HL-60 (cell line): ENCODE results near the gene TSHZ1.

Experiments
- DNase-seq, 2 experiments: peaks; one replicate each; pipeline ENCODE4 v3.0.0-alpha.2; 2010 to 2020; ENCODE audit warnings: low read depth in 1 of 2, low spot score in 1 of 2
- H3K27ac ChIP-seq: fragments of 250-450 bp; sonication (Bioruptor Pico); replicated peaks from 2 replicates; pipeline ENCODE4 v1.5.1; 2020; ENCODE audit warnings: mild to moderate bottlenecking, moderate library complexity
- H3K27me3 ChIP-seq: fragments of 250-450 bp; sonication (Bioruptor Pico); 2 replicates; pipeline ENCODE4 v1.5.1; 2021; ENCODE audit warnings: mild to moderate bottlenecking, moderate library complexity; ENCODE audit not compliant: insufficient read depth, poor library complexity, severe bottlenecking
- H3K4me3 ChIP-seq: replicated peaks from 2 replicates; pipeline ENCODE4 v1.5.1; 2011; ENCODE audit warnings: mild to moderate bottlenecking, control low read depth, low read length; ENCODE audit not compliant: insufficient read depth
- GABPA ChIP-seq: IDR thresholded peaks from 2 replicates; pipeline ENCODE4 v1.6.1; 2012; ENCODE audit warnings: low read depth
- POLR2AphosphoS5 ChIP-seq: IDR thresholded peaks from 2 replicates; pipeline ENCODE4 v1.6.1; 2012; ENCODE audit warnings: low read depth
- SPI1 ChIP-seq: IDR thresholded peaks from 2 replicates; pipeline ENCODE4 v1.6.1; 2012; ENCODE audit warnings: low read depth, mild to moderate bottlenecking, borderline replicate concordance
- TF ChIP-seq, protein P1 (sequence below): IDR thresholded peaks from one replicate; pipeline ENCODE4 v1.5.1; 2011; ENCODE audit warnings: low read length, control low read depth, inconsistent platforms; ENCODE audit not compliant: insufficient read depth
- TF ChIP-seq, protein P2 (sequence below): IDR thresholded peaks from 2 replicates; pipeline ENCODE4 v1.6.1; 2012; ENCODE audit warnings: low read depth; ENCODE audit not compliant: insufficient replicate concordance

Gene TSHZ1

DNA sequence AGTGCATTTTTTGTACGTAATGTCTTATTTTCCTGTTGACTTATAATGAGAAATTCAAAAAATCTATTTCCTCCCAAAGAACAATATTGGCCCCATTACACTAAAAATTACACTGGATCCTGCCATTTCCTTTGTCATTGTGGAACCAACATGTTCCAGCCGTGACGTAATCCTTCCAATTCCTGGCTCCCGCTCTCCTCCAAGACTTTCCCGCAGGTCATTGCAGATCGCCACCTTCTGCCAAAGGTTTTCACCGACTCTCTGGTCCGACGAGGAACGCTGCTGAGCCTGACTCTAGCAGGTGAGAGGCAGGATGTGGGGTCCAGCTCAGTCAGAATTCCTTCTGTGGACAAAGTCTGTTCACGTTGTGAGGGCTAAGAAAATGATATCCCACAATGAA lies 39.7 kb upstream of the TSHZ1 start:
- Histone ChIP-seq H3K27ac (no peak overlapping the region), H3K27me3 (no peaks in the 10 kb centered on the region), H3K4me3 (no peak overlapping the region)
- DNase-seq = no peak
- TF ChIP-seq SPI1 (no peak), GABPA (no peak)
- TF ChIP-seq, protein P1, sequence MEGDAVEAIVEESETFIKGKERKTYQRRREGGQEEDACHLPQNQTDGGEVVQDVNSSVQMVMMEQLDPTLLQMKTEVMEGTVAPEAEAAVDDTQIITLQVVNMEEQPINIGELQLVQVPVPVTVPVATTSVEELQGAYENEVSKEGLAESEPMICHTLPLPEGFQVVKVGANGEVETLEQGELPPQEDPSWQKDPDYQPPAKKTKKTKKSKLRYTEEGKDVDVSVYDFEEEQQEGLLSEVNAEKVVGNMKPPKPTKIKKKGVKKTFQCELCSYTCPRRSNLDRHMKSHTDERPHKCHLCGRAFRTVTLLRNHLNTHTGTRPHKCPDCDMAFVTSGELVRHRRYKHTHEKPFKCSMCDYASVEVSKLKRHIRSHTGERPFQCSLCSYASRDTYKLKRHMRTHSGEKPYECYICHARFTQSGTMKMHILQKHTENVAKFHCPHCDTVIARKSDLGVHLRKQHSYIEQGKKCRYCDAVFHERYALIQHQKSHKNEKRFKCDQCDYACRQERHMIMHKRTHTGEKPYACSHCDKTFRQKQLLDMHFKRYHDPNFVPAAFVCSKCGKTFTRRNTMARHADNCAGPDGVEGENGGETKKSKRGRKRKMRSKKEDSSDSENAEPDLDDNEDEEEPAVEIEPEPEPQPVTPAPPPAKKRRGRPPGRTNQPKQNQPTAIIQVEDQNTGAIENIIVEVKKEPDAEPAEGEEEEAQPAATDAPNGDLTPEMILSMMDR = no peak

DNA sequence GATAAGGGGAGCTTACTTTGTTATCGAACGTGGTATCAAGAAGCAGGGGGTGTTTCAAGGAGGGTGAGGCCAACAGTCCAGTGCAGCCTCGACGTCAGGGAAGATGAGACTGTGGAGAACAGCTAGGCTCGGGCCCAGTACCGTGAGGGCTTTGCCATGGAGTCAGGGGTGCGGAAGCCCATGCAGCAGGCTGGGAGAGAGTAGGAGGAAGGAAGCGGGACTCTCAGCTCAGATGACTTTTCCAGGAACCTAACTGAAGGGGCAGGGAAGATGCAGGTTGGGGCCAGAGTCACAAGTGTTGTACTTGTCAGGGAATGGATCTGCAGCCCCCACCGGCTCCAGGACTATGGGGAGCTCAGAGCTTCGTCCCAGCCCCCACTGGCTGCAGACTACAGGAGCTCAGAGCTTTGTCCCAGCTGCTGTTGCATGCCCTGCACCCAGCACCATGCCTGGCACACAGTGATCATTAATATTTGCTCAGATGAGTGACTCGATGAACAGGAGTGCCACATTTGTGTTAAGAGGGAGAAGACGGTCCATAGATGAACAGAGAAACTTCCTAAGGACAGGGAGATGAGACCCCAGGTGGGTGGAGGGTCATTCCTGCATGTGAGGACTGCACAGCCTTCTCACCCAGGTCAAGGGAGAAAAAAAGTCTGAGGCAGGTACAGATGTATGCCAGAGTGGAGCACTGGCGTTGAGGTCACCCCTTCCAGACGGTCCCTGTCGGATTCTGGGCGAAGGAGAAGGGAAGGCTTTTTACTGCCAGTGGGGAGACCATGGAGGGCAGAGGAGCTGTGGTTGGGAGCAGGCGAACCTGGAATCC lies 38.1 kb upstream of the TSHZ1 start:
- no peaks in the 10 kb centered on the region for H3K27me3 ChIP-seq
- no peak for DNase-seq
- TF ChIP-seq SPI1 (no peak), POLR2AphosphoS5 (no peak), GABPA (no peak)
- TF ChIP-seq, protein P1 = no peak
- TF ChIP-seq, protein P2, sequence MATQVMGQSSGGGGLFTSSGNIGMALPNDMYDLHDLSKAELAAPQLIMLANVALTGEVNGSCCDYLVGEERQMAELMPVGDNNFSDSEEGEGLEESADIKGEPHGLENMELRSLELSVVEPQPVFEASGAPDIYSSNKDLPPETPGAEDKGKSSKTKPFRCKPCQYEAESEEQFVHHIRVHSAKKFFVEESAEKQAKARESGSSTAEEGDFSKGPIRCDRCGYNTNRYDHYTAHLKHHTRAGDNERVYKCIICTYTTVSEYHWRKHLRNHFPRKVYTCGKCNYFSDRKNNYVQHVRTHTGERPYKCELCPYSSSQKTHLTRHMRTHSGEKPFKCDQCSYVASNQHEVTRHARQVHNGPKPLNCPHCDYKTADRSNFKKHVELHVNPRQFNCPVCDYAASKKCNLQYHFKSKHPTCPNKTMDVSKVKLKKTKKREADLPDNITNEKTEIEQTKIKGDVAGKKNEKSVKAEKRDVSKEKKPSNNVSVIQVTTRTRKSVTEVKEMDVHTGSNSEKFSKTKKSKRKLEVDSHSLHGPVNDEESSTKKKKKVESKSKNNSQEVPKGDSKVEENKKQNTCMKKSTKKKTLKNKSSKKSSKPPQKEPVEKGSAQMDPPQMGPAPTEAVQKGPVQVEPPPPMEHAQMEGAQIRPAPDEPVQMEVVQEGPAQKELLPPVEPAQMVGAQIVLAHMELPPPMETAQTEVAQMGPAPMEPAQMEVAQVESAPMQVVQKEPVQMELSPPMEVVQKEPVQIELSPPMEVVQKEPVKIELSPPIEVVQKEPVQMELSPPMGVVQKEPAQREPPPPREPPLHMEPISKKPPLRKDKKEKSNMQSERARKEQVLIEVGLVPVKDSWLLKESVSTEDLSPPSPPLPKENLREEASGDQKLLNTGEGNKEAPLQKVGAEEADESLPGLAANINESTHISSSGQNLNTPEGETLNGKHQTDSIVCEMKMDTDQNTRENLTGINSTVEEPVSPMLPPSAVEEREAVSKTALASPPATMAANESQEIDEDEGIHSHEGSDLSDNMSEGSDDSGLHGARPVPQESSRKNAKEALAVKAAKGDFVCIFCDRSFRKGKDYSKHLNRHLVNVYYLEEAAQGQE = no peak
- no peak overlapping the region for H3K4me3 ChIP-seq
- no peak overlapping the region for H3K27ac ChIP-seq

DNA sequence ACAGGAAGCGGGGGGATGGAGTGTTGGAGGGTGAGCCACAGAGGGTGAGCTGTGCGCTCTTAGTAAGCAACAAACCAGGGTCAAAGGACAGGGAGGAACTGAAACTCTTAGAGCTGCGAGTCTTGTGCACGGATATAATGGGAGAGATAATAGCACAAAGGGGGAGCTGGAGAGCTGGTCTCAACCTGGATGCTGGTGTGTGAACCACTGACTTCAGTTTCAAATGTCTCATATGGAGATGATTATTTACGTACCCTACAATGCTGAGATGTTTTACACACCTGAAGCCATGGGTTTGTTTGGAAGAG lies 37.5 kb upstream of the TSHZ1 start:
- Histone ChIP-seq H3K4me3 (no peak overlapping the region), H3K27ac (no peak overlapping the region), H3K27me3 (no peaks in the 10 kb centered on the region)
- DNase-seq = peak; percentile 41 to 43
- TF ChIP-seq, protein P1 = peak; percentile 44
- TF ChIP-seq SPI1 = peak; percentile 64
- no peak for TF ChIP-seq GABPA

DNA sequence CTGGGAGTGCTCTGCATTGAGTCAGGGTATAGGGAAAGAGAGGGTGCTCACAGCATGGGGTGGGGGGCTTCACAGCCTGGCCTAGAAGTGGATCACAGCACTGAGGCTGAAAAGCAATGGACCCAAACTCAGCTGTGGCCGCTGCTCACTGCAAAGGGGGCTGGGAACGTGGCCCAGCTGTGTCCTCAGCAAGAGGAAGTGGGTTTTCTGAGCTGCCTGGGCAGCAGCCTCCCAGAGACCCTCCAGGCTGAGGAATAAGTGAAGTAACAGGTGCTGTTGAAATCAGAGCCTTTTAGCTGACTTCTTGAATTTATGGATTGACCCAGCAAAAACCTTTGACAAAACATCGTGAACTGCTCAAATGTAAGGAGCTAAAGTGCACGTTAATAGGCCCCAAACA lies 36.9 kb upstream of the TSHZ1 start:
- Histone ChIP-seq H3K4me3 (no peak overlapping the region), H3K27ac (no peak overlapping the region), H3K27me3 (no peaks in the 10 kb centered on the region)
- TF ChIP-seq SPI1 = peak; percentile 56
- TF ChIP-seq, protein P2 = no peak
- no peak for TF ChIP-seq POLR2AphosphoS5
- no peak for DNase-seq
